Measurements from ENCODE around the gene METTL21C.

The METTL21C gene

DNA sequence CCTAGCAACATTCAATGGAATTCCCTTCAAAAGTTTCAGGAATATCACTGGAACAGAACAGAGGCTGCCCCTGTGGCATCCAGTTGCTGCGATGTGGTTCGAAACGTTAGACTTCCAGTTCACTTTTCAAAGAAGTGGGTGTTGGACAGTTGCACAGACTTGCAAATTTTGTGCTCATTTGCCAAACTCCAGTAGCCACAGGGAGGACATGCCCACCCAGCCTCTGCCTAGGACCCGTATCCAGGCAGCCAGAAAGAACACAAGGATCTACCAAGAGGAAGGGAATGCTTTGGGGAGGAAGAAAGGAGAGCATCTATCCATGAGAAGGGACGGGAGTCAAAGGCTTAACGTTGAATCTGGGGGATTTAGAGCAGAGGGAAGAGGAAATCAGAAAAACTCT is at the start of gene METTL21C:
TSS of gene METTL21C (minus strand) at position 108 of the 400 bp plus-strand sequence. CDS start 546 bp downstream, outside the sequence.
- no peak for DNase-seq (ENCODE audit: low read depth)

DNA sequence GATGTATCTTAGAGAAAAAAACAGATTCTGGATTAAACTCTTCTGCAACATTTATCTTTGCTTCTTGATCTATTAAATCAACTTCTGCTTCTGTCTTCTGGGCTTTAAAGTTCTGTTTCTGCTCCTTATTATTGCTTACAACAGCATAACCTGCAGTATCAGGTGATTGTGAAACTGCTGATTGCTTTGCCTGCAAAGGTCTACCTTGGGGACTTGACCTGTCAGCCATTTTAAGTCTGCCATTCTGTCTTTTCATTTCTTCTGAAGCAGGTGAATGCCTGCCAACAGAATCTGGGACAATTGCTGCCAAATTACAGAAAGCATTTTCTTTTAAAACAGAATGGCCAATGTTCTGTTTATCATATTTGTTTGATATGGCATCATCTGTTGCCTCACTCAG is 47.7 kb upstream of the METTL21C start:
- DNase-seq (ENCODE audit: low read depth), result no peak

DNA sequence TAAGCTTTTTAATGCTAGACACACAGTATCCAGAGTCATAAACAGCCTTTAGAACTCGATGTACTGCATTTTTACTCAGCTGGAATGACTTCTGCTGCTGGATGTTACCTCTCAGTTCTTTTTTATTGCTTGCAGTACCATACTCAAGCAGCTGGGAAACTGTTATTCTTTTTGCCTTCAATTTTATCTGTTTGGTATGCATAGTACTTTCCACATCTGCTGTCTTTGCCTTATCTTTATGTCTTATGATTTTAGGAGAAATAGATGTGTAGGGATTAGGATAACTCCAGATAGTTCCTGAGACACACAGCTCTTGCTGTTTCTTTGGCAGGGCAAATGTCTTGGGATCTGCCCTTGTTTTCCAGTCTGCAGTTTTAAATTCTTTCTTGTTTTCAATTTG is 47.3 kb upstream of the METTL21C start:
- no peak for DNase-seq (ENCODE audit: low read depth)

- DNase-seq (ENCODE audit: low read depth), result no peak
Observed at GRCh38 chr13:102729560-102730270, 34.9 kb upstream of the METTL21C start.

- no peak for DNase-seq (ENCODE audit: low read depth)
Observed at GRCh38 chr13:102726430-102726829, 31.6 kb upstream of the METTL21C start.

DNA sequence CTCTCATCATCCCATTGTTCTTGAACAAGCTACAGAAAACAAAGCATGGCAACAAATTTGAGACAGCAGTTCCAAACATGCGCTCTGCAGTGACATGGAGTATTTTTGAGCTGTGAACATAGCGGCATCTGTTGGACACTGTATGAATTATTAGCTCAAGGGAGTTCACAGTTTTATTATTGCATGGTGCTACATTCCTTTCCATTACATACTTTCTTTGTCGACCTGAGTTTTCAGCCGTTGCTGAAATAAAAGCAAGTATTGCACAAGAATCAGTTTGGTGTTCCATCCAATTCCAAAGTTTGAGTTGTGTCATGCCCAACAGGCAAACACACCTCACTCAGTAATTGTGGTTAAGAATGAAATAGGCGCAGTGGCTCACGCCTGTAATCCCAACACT is 30.1 kb upstream of the METTL21C start:
- DNase-seq (ENCODE audit: low read depth), result no peak

DNA sequence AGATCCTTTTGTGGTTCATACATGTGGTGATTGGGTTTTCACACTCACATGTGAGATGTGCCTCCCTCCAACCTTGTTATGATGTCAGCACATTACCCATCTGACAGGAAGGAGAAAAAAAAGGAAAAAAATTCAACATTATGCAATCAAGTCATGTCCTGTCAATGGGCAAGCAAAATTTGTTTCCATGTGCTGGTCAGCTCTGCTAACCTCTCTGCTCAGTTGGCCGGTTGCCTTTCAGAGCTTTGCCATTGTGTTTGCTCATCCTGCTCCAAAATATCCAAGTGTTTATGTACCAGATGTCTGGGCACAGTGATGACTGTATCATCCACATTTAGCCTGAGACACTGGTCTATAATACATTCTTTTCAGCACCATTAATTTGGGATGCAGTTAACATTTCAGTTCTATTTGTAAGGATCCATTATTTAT is 27.0 kb upstream of the METTL21C start:
- no peak for DNase-seq (ENCODE audit: low read depth)

GRCh38 chr13:102718746-102719145 is 23.9 kb upstream of the METTL21C start:
- no peak for DNase-seq (ENCODE audit: low read depth)

- no peak for DNase-seq (ENCODE audit: low read depth)
Observed at GRCh38 chr13:102715447-102715846, 20.6 kb upstream of the METTL21C start.

DNA sequence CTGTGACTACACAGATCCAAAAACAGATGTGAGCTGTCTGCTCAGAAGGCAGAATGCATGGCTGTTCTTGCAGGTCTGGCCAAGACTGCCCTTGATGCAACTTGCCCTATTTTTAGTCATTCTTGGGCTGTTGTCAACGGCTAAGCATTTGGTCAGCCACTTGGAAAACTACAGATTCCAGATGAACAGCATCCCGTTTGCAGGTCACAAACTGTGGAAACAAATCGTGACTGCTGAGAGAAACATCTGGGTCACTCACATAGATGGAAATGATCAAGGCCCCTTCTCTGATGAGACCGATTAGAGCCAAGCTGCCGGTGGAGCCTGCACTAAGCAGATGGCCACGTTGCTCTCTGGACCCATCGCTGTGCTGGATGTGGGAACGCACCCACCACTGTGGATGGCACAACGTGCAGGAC is 15.4 kb upstream of the METTL21C start:
- no peak for DNase-seq (ENCODE audit: low read depth)

GRCh38 chr13:102709536-102709935 is 14.7 kb upstream of the METTL21C start:
- no peak for DNase-seq (ENCODE audit: low read depth)

DNA sequence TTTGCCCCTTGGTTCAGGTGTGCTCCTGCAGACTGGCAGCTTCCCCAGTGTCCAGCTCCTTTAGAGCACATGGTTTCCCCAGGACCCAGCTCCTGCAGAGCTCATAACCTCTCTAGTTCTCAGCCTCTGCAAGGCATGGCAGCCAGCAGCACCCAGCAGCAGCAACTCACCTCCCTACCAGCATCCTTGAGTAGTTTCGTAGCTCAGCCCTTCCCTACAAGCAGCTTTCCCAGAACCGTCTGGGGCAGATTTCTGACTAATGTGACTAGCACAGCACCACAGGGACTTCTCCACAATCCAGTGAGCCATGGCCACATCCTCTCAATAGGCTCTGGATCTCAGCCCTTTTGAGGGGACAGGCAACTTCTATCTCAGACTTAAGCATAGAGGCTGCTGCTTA is 14.1 kb upstream of the METTL21C start:
- no peak for DNase-seq (ENCODE audit: low read depth)

GRCh38 chr13:102708211-102708610 is 13.4 kb upstream of the METTL21C start:
- no peak for DNase-seq (ENCODE audit: low read depth)

DNA sequence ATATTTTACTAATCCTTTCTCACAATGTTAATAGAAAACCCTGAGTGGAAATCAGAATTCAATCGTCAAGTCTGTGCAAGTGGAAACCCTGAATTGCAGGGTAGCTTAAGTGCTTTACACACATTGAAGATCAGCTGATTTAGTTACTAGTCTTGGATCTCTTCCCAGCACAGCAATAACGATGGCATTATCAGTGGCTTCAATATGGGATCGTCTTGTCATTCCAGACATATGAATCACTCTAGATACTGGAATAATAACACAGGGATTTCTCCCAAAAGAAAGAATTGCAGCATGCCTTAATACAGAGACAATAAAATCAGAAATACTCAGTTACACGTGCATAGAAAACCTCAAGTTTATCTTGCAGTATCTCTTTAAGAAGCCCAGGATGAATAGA is 12.6 kb upstream of the METTL21C start:
- no peak for DNase-seq (ENCODE audit: low read depth)

DNA sequence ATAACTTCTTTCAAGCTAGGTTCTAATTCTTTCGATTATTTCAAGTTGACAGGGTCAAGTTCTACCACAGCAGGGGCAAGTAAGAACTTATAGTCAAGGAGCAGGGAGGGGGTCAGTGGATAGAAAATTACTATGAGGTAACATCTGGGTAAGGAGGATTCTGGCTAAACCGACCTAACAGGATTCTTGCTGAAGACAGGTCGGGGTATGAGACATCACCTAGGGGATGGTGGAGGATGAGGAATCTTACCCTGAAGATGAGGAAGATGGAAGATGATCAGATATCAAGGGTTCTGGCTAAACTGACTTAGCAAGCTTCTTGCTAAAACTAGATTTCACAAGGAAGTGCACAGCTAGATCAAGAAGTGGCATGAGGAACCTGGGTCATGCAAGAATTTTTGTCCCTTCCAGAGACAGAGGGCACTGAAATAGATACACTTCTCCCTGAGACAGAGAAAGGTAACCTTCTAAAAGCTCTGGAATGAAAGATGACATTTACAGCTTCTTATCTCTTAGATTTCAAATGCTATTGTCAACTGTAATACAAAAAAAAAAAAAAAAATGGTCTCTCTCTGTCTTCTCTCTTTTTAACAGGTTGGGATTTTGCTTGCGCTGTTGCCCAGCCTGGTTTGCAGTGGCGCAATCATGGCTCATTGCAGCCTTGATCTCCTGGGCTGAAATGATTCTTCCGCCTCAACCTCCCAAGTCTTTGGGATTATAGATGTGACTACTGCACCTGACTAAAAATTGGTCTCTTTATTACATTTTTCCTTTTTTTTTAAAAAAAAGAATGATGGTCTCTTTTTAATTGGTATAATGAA is 9.6 kb upstream of the METTL21C start:
- no peak for DNase-seq (ENCODE audit: low read depth)

- DNase-seq (ENCODE audit: low read depth), result no peak
Observed at GRCh38 chr13:102703726-102704035, 8.8 kb upstream of the METTL21C start.

DNA sequence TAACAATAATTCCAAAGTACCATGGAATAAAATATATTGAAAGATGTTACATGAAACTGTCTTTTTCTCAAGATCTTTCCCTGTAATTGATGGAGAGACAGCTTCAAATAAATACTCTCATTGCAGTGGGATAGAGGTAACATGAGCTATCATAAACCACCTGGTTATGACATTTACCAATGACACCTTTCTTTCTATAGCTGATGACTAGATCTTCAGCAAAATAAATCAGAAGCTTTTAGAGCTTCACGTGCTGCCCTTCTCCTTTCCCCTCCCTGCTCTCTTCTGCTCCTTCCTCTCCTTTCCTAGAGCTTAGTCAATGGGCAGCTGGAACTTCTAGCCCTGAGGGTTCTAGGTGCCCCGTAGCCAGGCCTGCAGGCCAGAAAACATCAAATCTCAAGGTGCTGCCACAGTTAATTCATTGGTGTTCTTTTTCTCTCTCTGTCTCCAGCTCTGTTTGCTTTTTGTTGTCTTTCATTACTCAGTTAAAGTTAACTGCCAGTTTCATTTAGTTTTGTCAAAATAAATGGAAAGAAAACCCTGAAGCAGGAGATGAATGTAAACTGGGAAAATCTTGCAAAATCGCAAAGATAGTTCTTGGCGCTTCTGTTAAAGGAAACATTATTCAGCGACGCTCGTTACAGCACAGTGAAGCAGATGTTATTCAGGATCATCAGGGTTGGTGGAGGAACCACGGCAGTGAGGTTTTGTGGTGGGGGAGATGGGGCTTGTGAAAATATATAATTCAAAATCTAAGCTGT is 8.3 kb upstream of the METTL21C start:
- no peak for DNase-seq (ENCODE audit: low read depth)

- no peak for DNase-seq (ENCODE audit: low read depth)
Observed at GRCh38 chr13:102701331-102701730, 6.5 kb upstream of the METTL21C start.

DNA sequence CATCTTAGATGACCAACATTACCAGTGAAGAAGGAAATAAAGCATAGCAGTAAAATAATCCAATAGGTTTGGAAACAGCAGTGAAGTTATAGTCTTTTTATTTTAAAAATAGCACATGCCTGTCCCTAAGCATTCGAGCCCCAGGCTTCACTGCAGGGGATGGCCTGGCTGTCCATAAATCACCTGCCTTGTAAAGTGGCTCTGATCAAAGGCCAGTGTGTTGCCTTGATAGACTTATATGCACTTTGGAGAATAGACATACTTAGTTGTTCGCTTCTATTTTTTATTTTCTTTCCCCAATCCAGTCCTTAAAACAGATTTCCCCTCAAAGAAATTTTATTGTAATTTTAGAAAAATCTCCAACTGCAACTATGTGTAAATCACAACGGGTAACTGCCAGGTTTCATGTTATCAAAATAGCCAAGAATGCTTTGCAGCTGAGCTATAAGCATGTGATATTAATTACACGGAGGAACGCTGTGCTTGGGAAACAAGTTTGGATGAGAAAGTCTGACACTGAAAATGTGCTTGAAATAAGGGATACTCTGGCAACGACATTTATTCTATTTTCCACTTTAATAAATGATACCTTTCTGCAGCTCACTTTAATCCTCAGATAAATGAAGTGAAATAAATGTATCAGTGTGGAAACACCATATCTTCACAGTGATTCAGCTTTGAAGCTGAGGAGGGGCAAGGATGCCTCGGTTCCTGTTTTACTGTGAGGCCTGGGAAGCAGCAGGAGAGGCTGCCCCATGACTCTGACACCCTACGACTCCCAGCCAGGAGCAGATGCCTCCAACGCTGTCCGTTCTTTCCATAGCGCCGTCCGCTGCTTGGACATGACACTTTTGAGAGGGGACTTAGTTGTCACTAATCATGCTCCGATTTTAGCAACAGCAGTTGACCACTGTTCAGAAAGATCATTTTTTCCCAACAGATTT is 5.5 kb upstream of the METTL21C start:
- DNase-seq (ENCODE audit: low read depth), result no peak

- no peak for DNase-seq (ENCODE audit: low read depth)
Observed at GRCh38 chr13:102699504-102699903, 4.7 kb upstream of the METTL21C start.

- DNase-seq (ENCODE audit: low read depth), result no peak
Observed at GRCh38 chr13:102698649-102698980, 3.8 kb upstream of the METTL21C start.

Data from activated T-helper 9 cell treated with anti-CD3 and anti-CD28 coated beads, Interleukin-2, amount 50 U/mL, for 16 hours (primary cell).